ENCODE results near the gene FAF1.

The FAF1 gene

GRCh38 chr1:50697440-50698421 is 262.3 kb downstream of the FAF1 start:
- Histone ChIP-seq H3K27me3 (ENCODE audit: insufficient read depth, low read depth, severe bottlenecking) (no peaks in the 10 kb centered on the region), H3K36me3 (no peaks in the 10 kb centered on the region), H3K27ac (no peak overlapping the region), H3K9me3 (ENCODE audit: severe bottlenecking) (no peaks in the 10 kb centered on the region), H3K4me3 (ENCODE audit: low read depth, low read length) (no peak overlapping the region)
- TF ChIP-seq, protein P1, sequence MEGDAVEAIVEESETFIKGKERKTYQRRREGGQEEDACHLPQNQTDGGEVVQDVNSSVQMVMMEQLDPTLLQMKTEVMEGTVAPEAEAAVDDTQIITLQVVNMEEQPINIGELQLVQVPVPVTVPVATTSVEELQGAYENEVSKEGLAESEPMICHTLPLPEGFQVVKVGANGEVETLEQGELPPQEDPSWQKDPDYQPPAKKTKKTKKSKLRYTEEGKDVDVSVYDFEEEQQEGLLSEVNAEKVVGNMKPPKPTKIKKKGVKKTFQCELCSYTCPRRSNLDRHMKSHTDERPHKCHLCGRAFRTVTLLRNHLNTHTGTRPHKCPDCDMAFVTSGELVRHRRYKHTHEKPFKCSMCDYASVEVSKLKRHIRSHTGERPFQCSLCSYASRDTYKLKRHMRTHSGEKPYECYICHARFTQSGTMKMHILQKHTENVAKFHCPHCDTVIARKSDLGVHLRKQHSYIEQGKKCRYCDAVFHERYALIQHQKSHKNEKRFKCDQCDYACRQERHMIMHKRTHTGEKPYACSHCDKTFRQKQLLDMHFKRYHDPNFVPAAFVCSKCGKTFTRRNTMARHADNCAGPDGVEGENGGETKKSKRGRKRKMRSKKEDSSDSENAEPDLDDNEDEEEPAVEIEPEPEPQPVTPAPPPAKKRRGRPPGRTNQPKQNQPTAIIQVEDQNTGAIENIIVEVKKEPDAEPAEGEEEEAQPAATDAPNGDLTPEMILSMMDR (IDR thresholded peaks at IDR 0.05; ENCODE audit: low read depth, low read length) = no peak
- no peak for DNase-seq

DNA sequence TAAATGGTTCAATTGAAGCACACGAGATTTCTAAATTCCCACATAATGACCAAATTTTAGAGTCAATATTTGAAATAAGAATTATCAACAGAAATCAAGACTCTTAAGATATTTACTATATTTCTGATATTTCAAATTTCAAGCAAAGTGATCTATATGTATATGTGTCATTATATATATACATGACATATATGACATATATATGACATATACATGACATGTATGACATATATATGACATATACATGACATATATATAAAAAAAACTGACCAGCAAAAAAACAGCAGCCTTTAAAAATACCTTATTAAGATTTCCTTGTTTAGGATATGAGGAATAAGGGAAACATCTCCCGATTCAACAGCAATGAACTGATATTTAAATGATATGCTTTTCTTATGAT is 266.2 kb downstream of the FAF1 start:
- no peak overlapping the region for H3K4me3 ChIP-seq (ENCODE audit: low read depth, low read length)
- TF ChIP-seq, protein P1 (IDR thresholded peaks at IDR 0.05; ENCODE audit: low read depth, low read length) = no peak
- no peaks in the 10 kb centered on the region for H3K27me3 ChIP-seq (ENCODE audit: insufficient read depth, low read depth, severe bottlenecking)
- no peak overlapping the region for H3K27ac ChIP-seq
- no peak for DNase-seq
- H3K36me3 ChIP-seq = peaks cover 8% of the 10 kb centered on the region; the same call in 1 of the 2 replicates
- no peaks in the 10 kb centered on the region for H3K9me3 ChIP-seq (ENCODE audit: severe bottlenecking)

DNA sequence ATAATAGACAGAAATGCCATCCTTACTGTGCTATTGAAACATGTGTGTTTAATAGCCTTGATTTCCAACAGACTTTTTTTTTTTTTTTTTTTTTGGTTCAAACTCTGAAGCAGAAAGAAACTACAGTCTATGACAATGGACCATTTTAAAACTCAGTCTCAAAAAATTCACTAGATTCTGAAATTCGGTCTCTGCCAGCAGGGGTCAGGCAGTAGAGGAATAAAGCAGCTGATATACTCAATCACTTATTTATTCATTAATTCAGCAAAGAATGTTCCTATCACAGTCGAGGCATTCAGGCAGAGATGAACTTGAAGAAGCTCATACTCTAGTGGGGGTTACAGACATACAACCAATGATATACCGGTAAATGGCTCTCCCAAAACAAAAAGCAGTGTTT is 275.9 kb downstream of the FAF1 start:
- DNase-seq = no peak
- TF ChIP-seq, protein P1 (IDR thresholded peaks at IDR 0.05; ENCODE audit: low read depth, low read length) = no peak
- H3K9me3 ChIP-seq (ENCODE audit: severe bottlenecking) = no peaks in the 10 kb centered on the region

GRCh38 chr1:50681931-50682330 is 278.1 kb downstream of the FAF1 start:
- H3K9me3 ChIP-seq (ENCODE audit: severe bottlenecking) = no peaks in the 10 kb centered on the region
- TF ChIP-seq, protein P1 (IDR thresholded peaks at IDR 0.05; ENCODE audit: low read depth, low read length) = no peak
- no peak overlapping the region for H3K4me3 ChIP-seq (ENCODE audit: low read depth, low read length)
- H3K36me3 ChIP-seq = no peaks in the 10 kb centered on the region; the same call in 1 of the 2 replicates
- H3K27ac ChIP-seq = no peak overlapping the region
- no peak for DNase-seq
- no peaks in the 10 kb centered on the region for H3K27me3 ChIP-seq (ENCODE audit: insufficient read depth, low read depth, severe bottlenecking)

More for the DNA sequence above, 275.9 kb downstream of the FAF1 start:
- Histone ChIP-seq H3K27me3 (ENCODE audit: insufficient read depth, low read depth, severe bottlenecking) (no peaks in the 10 kb centered on the region), H3K36me3 (peaks cover 4% of the 10 kb centered on the region), H3K4me3 (ENCODE audit: low read depth, low read length) (no peak overlapping the region), H3K27ac (no peak overlapping the region)

GRCh38 chr1:50667710-50668356 is 292.2 kb downstream of the FAF1 start:
- Histone ChIP-seq H3K27ac (no peak overlapping the region), H3K9me3 (ENCODE audit: severe bottlenecking) (no peaks in the 10 kb centered on the region), H3K4me3 (ENCODE audit: low read depth, low read length) (no peak overlapping the region), H3K27me3 (ENCODE audit: insufficient read depth, low read depth, severe bottlenecking) (no peaks in the 10 kb centered on the region), H3K36me3 (no peaks in the 10 kb centered on the region)
- TF ChIP-seq, protein P1 (IDR thresholded peaks at IDR 0.05; ENCODE audit: low read depth, low read length) = no peak
- DNase-seq = no peak
